Measurements from ENCODE around the gene UCMA. TPM values are rescaled to one million over a fixed set of nuclear protein-coding genes. Genes with fewer than 3 reads are reported as not detected.
"Not testable (repeated sequence)": the region's sequence is repeated elsewhere in the genome, so short reads cannot be mapped to it uniquely, and the experiment has no call there.

UCMA gene
- polyA plus RNA-seq, 2 donors = not detected

DNA sequence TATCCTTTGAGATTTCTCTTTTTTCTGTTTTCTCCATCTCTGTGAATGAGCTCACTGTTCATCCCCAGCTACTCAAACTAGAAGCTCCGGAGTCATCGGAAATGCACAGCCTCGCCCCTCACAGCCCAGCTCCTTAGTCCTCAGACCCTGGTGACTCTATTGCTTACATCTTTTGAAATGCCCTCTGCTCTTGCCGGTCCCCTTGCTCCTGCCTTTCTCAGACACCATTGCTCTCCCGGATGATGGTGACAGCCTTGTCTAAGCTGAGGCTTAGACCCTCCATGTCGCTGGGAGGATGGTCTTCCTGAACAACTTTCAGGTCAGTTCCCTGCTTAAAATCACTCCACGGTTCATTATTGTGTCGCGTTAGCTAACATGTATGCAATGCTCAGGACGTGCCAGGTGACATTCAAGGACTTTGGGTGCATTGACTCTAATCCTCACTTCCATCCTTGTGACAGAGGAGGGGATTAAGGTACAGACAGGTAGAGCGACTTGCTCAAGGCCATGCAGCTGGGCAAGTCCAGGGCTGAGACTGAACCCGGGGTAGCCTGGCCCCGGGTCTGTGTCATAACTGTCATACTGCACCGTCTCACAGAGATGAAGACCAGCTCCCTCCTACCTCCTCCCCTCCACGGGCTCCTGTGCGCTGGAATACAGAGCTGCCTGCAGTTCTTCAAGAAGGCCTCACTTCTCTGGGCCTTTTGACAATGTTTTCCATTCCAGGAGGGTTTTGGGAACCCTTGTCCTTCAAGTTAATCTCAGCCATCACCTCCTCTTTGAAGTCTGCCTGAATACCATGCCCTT is 4.3 kb upstream of the UCMA start:
- WGBS, 2 donors = 76 to 77% methylated on average over 16 of the region's 16 CpGs
- Histone ChIP-seq H3K27me3 (ENCODE audit: control insufficient read depth in 1 of 2, insufficient read depth in 2 of 2, low read length in 2 of 2) (no peaks in the 10 kb centered on the region), H3K27ac (ENCODE audit: low read depth in 2 of 2, low read length in 1 of 2) (no peak overlapping the region), H3K36me3 (ENCODE audit: control insufficient read depth in 2 of 2, insufficient read depth in 2 of 2, low read length in 1 of 2) (no peaks in the 10 kb centered on the region), H3K9me3 (ENCODE audit: control insufficient read depth in 2 of 2, insufficient read depth in 1 of 2, low read depth in 1 of 2, low read length in 1 of 2) (no peaks in the 10 kb centered on the region), H3K4me1 (ENCODE audit: control insufficient read depth in 2 of 2, insufficient read depth in 2 of 2, low read length in 1 of 2) (no peaks in the 10 kb centered on the region), H3K4me3 (ENCODE audit: low read depth in 1 of 2, low read length in 2 of 2) (no peak overlapping the region)

DNA sequence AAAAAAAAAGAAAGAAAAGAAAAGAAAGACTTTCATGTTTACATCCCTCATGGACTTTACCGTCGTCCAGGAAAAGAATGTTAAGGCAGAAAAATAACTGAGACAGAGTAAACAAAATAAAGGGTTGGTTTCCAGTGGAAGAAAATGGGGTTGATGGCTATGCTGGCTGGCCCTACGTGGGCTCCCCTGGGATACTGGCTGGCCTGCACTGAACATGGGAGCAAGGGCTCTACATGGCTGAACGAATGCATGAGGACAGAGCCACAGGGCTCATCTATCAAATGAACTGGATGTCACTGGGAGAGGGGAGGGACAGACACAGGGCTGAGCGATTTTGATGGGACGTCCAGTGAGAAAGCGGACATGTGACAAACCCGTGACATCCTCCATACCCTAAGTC is 2.5 kb upstream of the UCMA start:
- Histone ChIP-seq H3K9me3 (ENCODE audit: control insufficient read depth in 2 of 2, insufficient read depth in 1 of 2, low read depth in 1 of 2, low read length in 1 of 2) (no peaks in the 10 kb centered on the region), H3K4me3 (ENCODE audit: low read depth in 1 of 2, low read length in 2 of 2) (no peak overlapping the region), H3K27me3 (ENCODE audit: control insufficient read depth in 1 of 2, insufficient read depth in 2 of 2, low read length in 2 of 2) (no peaks in the 10 kb centered on the region), H3K27ac (ENCODE audit: low read depth in 2 of 2, low read length in 1 of 2) (no peak overlapping the region), H3K4me1 (ENCODE audit: control insufficient read depth in 2 of 2, insufficient read depth in 2 of 2, low read length in 1 of 2) (no peaks in the 10 kb centered on the region), H3K36me3 (ENCODE audit: control insufficient read depth in 2 of 2, insufficient read depth in 2 of 2, low read length in 1 of 2) (no peaks in the 10 kb centered on the region)
- 75% methylated on average over 8 of the region's 8 CpGs for WGBS, 2 donors

DNA sequence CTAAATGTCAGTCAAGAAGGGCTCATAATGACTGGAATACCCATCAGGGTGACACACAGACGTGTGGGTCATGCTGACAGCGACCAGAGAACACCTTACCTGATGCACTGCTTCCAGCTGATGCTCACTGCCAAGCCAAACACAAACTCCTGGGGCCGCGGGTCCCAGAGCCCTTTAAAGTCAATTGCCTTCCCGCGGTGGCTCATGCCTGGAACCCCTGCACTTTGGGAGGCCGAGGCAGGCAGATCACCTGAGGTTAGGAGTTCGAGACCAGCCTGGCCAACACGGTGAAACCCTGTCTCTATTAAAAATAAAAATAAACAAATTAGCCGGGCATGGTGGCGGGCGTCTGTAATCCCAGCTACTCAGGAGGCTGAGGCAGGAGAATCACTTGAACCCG is 562 bp upstream of the UCMA start:
- 88 to 91% methylated on average over 13 of the region's 13 CpGs for WGBS, 2 donors
- H3K4me3 ChIP-seq (ENCODE audit: low read depth in 1 of 2, low read length in 2 of 2); H3K4me1 ChIP-seq (ENCODE audit: control insufficient read depth in 2 of 2, insufficient read depth in 2 of 2, low read length in 1 of 2); H3K27ac ChIP-seq (ENCODE audit: low read depth in 2 of 2, low read length in 1 of 2); H3K9me3 ChIP-seq (ENCODE audit: control insufficient read depth in 2 of 2, insufficient read depth in 1 of 2, low read depth in 1 of 2, low read length in 1 of 2); H3K27me3 ChIP-seq (ENCODE audit: control insufficient read depth in 1 of 2, insufficient read depth in 2 of 2, low read length in 2 of 2); H3K36me3 ChIP-seq (ENCODE audit: control insufficient read depth in 2 of 2, insufficient read depth in 2 of 2, low read length in 1 of 2): not testable (repeated sequence)

DNA sequence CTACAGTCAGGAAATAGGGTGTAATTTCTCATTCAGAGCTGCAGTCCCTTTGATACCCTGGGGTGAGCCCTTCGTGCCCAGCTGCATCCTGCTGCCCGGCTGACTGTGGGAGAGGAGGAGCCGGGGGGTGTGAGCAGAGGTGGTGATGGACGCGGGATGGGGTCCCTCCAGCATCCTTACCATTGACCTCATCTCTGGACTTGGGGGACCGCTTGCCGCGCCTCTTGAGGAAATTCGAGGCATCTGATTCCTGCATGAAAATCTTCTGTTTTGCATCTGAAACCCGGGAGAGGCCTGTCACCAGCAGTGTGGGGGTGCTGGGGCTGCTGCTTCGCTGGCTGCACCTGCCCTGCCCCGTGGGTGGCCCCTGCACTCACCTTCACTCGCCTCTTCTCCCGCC is 816 bp downstream of the UCMA start:
- no peak overlapping the region for H3K27ac ChIP-seq (ENCODE audit: low read depth in 2 of 2, low read length in 1 of 2)
- no peaks in the 10 kb centered on the region for H3K36me3 ChIP-seq (ENCODE audit: control insufficient read depth in 2 of 2, insufficient read depth in 2 of 2, low read length in 1 of 2)
- H3K4me1 ChIP-seq (ENCODE audit: control insufficient read depth in 2 of 2, insufficient read depth in 2 of 2, low read length in 1 of 2) = no peaks in the 10 kb centered on the region
- 55 to 63% methylated on average over 14 of the region's 14 CpGs for WGBS, 2 donors
- no peak overlapping the region for H3K4me3 ChIP-seq (ENCODE audit: low read depth in 1 of 2, low read length in 2 of 2)
- no peaks in the 10 kb centered on the region for H3K9me3 ChIP-seq (ENCODE audit: control insufficient read depth in 2 of 2, insufficient read depth in 1 of 2, low read depth in 1 of 2, low read length in 1 of 2)
- H3K27me3 ChIP-seq (ENCODE audit: control insufficient read depth in 1 of 2, insufficient read depth in 2 of 2, low read length in 2 of 2) = no peaks in the 10 kb centered on the region

DNA sequence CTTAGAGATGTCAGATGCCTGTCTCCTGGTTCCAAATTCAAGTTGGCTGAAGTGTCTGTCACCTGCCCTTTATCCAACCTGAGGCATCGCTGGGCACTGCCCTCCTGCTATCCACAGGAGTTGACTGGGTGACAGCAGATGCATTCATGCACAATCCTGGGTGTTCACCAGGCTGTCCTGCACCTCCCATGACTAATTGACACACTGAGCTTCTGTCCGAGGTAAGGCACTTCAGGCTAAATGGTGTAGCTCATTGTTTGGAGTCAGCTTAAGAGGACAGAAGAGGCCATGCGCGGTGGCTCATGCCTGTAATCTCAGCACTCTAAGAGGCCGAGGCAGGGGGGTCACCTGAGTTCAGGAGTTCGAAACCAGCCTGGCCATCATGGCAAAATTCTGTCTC is 2.4 kb downstream of the UCMA start:
- H3K4me3 ChIP-seq (ENCODE audit: low read depth in 1 of 2, low read length in 2 of 2) = no peak overlapping the region
- no peaks in the 10 kb centered on the region for H3K36me3 ChIP-seq (ENCODE audit: control insufficient read depth in 2 of 2, insufficient read depth in 2 of 2, low read length in 1 of 2)
- H3K9me3 ChIP-seq (ENCODE audit: control insufficient read depth in 2 of 2, insufficient read depth in 1 of 2, low read depth in 1 of 2, low read length in 1 of 2) = no peaks in the 10 kb centered on the region
- no peaks in the 10 kb centered on the region for H3K27me3 ChIP-seq (ENCODE audit: control insufficient read depth in 1 of 2, insufficient read depth in 2 of 2, low read length in 2 of 2)
- H3K27ac ChIP-seq (ENCODE audit: low read depth in 2 of 2, low read length in 1 of 2) = no peak overlapping the region
- H3K4me1 ChIP-seq (ENCODE audit: control insufficient read depth in 2 of 2, insufficient read depth in 2 of 2, low read length in 1 of 2) = no peaks in the 10 kb centered on the region
- WGBS, 2 donors = 72 to 77% methylated on average over 6 of the region's 6 CpGs

DNA sequence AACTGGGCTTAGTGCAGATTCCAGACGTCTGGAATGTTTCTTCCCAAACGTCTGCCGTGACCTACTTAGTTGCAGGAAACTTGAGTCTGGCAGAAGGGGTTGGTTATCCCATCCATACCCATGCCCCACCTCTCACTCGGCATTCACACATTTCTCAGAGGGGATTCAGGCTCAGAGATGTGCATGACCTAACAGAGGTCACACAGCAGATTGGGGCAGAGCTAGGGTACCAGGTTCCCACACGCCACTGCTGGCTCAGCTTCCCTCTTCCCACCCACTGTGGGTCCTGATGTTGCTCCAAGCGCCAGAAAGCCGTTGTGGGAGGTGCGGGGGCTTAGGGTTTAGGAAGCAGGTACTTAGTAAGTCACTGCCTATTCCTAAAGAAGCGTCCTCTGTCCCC is 3.0 kb downstream of the UCMA start:
- Histone ChIP-seq H3K9me3 (ENCODE audit: control insufficient read depth in 2 of 2, insufficient read depth in 1 of 2, low read depth in 1 of 2, low read length in 1 of 2) (no peaks in the 10 kb centered on the region), H3K4me1 (ENCODE audit: control insufficient read depth in 2 of 2, insufficient read depth in 2 of 2, low read length in 1 of 2) (no peaks in the 10 kb centered on the region), H3K4me3 (ENCODE audit: low read depth in 1 of 2, low read length in 2 of 2) (no peak overlapping the region), H3K36me3 (ENCODE audit: control insufficient read depth in 2 of 2, insufficient read depth in 2 of 2, low read length in 1 of 2) (no peaks in the 10 kb centered on the region), H3K27me3 (ENCODE audit: control insufficient read depth in 1 of 2, insufficient read depth in 2 of 2, low read length in 2 of 2) (no peaks in the 10 kb centered on the region), H3K27ac (ENCODE audit: low read depth in 2 of 2, low read length in 1 of 2) (no peak overlapping the region)
- WGBS, 2 donors = 68 to 69% methylated on average over 9 of the region's 9 CpGs

DNA sequence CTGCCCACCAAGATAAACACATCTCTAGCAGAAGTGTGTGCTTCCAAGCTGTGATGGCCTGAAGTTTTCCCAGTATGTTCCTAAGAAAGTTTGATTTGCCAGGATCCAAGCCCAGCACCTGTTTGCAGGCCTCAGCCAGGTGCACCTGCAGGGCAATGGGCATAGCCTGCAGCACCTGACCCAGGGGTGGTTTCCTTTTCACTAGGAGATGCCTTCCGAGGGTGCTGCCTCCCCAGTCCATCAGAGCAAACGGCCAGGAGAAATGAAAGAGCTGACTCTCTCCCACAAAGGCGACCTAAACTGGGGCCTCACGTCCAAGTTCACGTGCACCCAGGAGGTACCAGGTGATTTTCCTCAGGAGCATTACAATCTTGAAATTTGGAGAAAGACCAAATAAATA is 7.1 kb downstream of the UCMA start:
- H3K27me3 ChIP-seq (ENCODE audit: control insufficient read depth in 1 of 2, insufficient read depth in 2 of 2, low read length in 2 of 2) = no peaks in the 10 kb centered on the region
- WGBS, 2 donors = 82 to 85% methylated on average over 5 of the region's 5 CpGs
- no peaks in the 10 kb centered on the region for H3K9me3 ChIP-seq (ENCODE audit: control insufficient read depth in 2 of 2, insufficient read depth in 1 of 2, low read depth in 1 of 2, low read length in 1 of 2)
- no peak overlapping the region for H3K4me3 ChIP-seq (ENCODE audit: low read depth in 1 of 2, low read length in 2 of 2)
- H3K27ac ChIP-seq (ENCODE audit: low read depth in 2 of 2, low read length in 1 of 2) = no peak overlapping the region
- H3K36me3 ChIP-seq (ENCODE audit: control insufficient read depth in 2 of 2, insufficient read depth in 2 of 2, low read length in 1 of 2) = no peaks in the 10 kb centered on the region
- H3K4me1 ChIP-seq (ENCODE audit: control insufficient read depth in 2 of 2, insufficient read depth in 2 of 2, low read length in 1 of 2) = no peaks in the 10 kb centered on the region

DNA sequence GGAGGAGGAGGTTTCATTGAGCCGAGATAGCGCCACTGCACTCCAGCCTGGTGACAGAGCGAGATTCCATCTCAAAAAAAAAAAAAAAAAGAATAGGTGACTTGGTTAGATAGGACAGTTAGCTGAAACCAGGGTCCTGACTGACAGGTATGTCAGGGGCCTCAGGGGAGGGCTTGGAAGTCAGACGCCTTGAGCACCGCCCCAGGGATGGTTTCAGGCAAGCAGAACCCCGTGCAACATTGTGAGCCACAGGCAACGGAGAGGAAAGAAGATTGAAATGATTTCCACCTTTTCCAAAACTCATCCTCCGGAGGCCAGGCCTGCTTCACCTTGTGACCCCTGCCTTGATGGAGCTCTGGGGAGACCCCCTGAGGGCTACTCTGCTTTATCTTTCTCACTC is 8.6 kb downstream of the UCMA start:
- no peaks in the 10 kb centered on the region for H3K4me1 ChIP-seq (ENCODE audit: control insufficient read depth in 2 of 2, insufficient read depth in 2 of 2, low read length in 1 of 2)
- H3K27me3 ChIP-seq (ENCODE audit: control insufficient read depth in 1 of 2, insufficient read depth in 2 of 2, low read length in 2 of 2) = no peaks in the 10 kb centered on the region
- no peaks in the 10 kb centered on the region for H3K36me3 ChIP-seq (ENCODE audit: control insufficient read depth in 2 of 2, insufficient read depth in 2 of 2, low read length in 1 of 2)
- H3K4me3 ChIP-seq (ENCODE audit: low read depth in 1 of 2, low read length in 2 of 2) = no peak overlapping the region
- no peaks in the 10 kb centered on the region for H3K9me3 ChIP-seq (ENCODE audit: control insufficient read depth in 2 of 2, insufficient read depth in 1 of 2, low read depth in 1 of 2, low read length in 1 of 2)
- H3K27ac ChIP-seq (ENCODE audit: low read depth in 2 of 2, low read length in 1 of 2) = no peak overlapping the region
- 91 to 95% methylated on average over 8 of the region's 8 CpGs for WGBS, 2 donors

DNA sequence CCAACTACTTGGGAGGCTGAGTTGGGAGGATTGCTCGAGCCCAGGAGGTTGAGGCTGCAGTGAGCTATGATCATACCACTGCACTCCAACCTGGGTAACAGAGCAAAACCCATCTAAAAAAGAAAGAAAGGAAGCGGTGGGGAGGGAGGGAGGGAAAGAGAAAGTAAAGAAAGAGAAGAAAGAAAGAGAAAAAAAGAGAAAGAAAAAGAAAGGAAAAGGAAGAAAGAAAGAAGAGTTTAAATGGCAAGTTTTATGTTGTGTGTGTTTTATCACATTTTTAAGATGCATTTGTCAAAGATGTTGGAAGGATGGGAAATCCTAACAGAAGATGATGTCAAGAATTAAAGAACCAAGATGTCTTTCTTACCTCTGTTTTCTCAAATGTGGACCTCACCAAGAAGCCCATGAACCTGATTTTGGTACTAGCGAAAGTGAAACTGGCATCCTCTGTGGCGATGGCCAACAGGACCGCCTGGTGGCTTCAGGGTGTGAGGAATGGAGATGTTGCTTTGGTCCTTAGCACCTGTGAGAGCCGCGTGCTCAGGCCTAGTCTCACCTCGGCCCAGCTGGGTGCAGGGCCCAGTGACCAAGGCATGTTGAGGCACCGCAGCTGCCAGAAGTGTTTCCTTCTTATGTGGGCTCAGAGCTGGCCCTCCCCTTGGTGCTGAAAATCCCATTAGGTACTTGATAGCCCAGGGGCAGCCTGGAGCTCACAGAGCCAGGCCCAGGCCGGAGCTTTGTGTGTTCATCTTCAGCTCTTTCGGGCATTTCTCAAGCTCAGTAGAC is 9.8 kb downstream of the UCMA start:
- no peak overlapping the region for H3K4me3 ChIP-seq (ENCODE audit: low read depth in 1 of 2, low read length in 2 of 2)
- no peaks in the 10 kb centered on the region for H3K27me3 ChIP-seq (ENCODE audit: control insufficient read depth in 1 of 2, insufficient read depth in 2 of 2, low read length in 2 of 2)
- no peaks in the 10 kb centered on the region for H3K36me3 ChIP-seq (ENCODE audit: control insufficient read depth in 2 of 2, insufficient read depth in 2 of 2, low read length in 1 of 2)
- no peaks in the 10 kb centered on the region for H3K4me1 ChIP-seq (ENCODE audit: control insufficient read depth in 2 of 2, insufficient read depth in 2 of 2, low read length in 1 of 2)
- H3K27ac ChIP-seq (ENCODE audit: low read depth in 2 of 2, low read length in 1 of 2) = no peak overlapping the region
- WGBS, 2 donors = 88 to 89% methylated on average over 11 of the region's 11 CpGs
- H3K9me3 ChIP-seq (ENCODE audit: control insufficient read depth in 2 of 2, insufficient read depth in 1 of 2, low read depth in 1 of 2, low read length in 1 of 2) = no peaks in the 10 kb centered on the region

DNA sequence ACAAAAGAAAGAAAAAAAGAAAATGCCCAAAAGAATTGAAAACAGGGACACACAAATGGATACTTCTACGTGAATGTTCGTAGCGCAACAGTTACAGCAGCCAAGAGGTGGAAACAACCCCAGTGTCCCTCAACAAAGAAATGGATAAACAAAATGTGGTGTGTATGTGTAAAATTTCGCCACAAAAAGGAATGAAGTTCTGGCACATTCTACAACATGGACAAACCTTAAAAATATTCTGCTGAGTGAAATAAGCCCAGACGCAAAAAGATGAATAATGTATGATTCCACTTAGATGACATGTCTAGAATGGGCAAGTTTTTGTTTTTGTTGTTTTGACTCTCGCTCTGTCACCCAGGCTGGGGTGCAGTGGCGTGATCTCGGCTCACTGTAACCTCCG is 10.9 kb downstream of the UCMA start:
- H3K4me3 ChIP-seq (ENCODE audit: low read depth in 1 of 2, low read length in 2 of 2) = no peak overlapping the region
- no peaks in the 10 kb centered on the region for H3K36me3 ChIP-seq (ENCODE audit: control insufficient read depth in 2 of 2, insufficient read depth in 2 of 2, low read length in 1 of 2)
- no peaks in the 10 kb centered on the region for H3K9me3 ChIP-seq (ENCODE audit: control insufficient read depth in 2 of 2, insufficient read depth in 1 of 2, low read depth in 1 of 2, low read length in 1 of 2)
- H3K27ac ChIP-seq (ENCODE audit: low read depth in 2 of 2, low read length in 1 of 2) = no peak overlapping the region
- WGBS, 2 donors = 92 to 96% methylated on average over 9 of the region's 9 CpGs
- no peaks in the 10 kb centered on the region for H3K4me1 ChIP-seq (ENCODE audit: control insufficient read depth in 2 of 2, insufficient read depth in 2 of 2, low read length in 1 of 2)
- H3K27me3 ChIP-seq (ENCODE audit: control insufficient read depth in 1 of 2, insufficient read depth in 2 of 2, low read length in 2 of 2) = no peaks in the 10 kb centered on the region

All from esophagus (tissue), 2 donors.